Measurements from ENCODE around the gene SCAMP4.

DNA sequence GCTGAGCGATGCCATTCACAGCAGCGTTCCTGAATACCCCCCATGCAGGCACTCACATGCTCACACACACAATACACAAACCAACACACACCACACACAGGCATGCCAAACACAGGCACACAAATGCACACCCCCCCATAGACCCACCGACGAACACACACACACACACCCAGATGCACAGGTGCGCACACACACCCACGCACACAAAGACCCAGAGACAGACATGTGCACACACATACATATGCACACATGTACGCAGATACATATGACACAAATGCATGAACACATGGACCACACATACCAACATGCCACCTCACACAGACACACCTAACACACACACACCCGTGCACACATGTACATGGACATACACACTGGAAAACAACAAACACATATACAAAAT is 28.7 kb downstream of the SCAMP4 start:
- TF ChIP-seq POLR2AphosphoS5 (IDR thresholded peaks at IDR 0.05): no peak
- TF ChIP-seq, protein P1, sequence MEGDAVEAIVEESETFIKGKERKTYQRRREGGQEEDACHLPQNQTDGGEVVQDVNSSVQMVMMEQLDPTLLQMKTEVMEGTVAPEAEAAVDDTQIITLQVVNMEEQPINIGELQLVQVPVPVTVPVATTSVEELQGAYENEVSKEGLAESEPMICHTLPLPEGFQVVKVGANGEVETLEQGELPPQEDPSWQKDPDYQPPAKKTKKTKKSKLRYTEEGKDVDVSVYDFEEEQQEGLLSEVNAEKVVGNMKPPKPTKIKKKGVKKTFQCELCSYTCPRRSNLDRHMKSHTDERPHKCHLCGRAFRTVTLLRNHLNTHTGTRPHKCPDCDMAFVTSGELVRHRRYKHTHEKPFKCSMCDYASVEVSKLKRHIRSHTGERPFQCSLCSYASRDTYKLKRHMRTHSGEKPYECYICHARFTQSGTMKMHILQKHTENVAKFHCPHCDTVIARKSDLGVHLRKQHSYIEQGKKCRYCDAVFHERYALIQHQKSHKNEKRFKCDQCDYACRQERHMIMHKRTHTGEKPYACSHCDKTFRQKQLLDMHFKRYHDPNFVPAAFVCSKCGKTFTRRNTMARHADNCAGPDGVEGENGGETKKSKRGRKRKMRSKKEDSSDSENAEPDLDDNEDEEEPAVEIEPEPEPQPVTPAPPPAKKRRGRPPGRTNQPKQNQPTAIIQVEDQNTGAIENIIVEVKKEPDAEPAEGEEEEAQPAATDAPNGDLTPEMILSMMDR (IDR thresholded peaks at IDR 0.05): no peak
- no peak for TF ChIP-seq POLR2A (IDR thresholded peaks at IDR 0.05)
